ENCODE results near the gene ZNF552. TPM values are rescaled to one million over a fixed set of nuclear protein-coding genes. Genes with fewer than 3 reads are reported as not detected.

Gene ZNF552
- total and polyA plus RNA-seq, 2 of the 8 experiments (the other 6 are each of a cell fraction or from before 2014, with no cell fraction given), result 5.9 to 11.6 TPM

DNA sequence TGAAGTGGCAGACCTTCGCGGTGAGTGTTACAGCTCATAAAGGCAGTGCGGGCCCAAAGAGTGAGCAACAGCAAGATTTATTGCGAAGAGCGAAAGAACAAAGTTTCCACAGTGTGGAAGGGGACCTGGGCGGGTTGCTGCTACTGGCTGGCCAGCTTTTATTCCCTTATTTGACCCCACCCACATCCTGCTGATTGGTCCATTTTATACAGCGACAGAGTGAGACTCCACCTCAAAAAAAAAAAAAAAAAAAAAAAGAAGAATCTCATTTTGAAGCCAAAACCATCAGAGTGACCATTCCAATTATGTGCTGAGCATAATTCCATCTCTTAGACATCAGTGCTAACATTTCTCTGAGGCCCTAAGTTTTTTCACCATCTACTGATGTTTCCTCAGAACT lies 1.9 kb upstream of the ZNF552 start:
- peaks cover 0 to 10% of the 10 kb centered on the region in 2 experiments for H4K20me1 ChIP-seq (replicated peaks in 1 of 2; ENCODE audit: control insufficient read depth in 1 of 2, insufficient read depth in 2 of 2, low read length in 2 of 2)
- no peak overlapping the region for H2BK15ac ChIP-seq (ENCODE audit: low read length)
- no peak overlapping the region for H4K5ac ChIP-seq (ENCODE audit: insufficient read length, low read depth, low read length)
- peaks cover 2 to 11% (median 5%) of the 10 kb centered on the region in 4 experiments; a peak in 5 of 8 replicates for H3K36me3 ChIP-seq (ENCODE audit: control insufficient read depth in 2 of 4, insufficient read depth in 4 of 4, low read length in 3 of 4)
- H3K4ac ChIP-seq (replicated peaks; ENCODE audit: insufficient read length, low read depth, low read length), result no peak overlapping the region
- TF ChIP-seq, protein P1, sequence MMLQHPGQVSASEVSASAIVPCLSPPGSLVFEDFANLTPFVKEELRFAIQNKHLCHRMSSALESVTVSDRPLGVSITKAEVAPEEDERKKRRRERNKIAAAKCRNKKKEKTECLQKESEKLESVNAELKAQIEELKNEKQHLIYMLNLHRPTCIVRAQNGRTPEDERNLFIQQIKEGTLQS (IDR thresholded peaks at IDR 0.05; ENCODE audit: insufficient read depth, low read depth, low read length), result no peak
- no peak for TF ChIP-seq SP2 (IDR thresholded peaks at IDR 0.05; ENCODE audit: low read length)
- peaks cover 5 to 29% of the 10 kb centered on the region in 2 experiments; a peak in 3 of 4 replicates for H3K79me2 ChIP-seq (ENCODE audit: control insufficient read depth in 1 of 2, insufficient read depth in 2 of 2, low read length in 2 of 2)
- ChIA-PET POLR2A (ENCODE audit: partially characterized antibody) (interaction anchor here (0.5 to 5.6 kb wide), 3 partner anchors 13 to 101 kb away, joined by 3 to 35 read pairs (median 3); no protein-coding TSS in a partner anchor), CTCF (ENCODE audit: partially characterized antibody) (interaction anchor here (0.7 kb wide), 1 partner anchor 99 kb away, joined by 3 read pairs; no protein-coding TSS in a partner anchor)
- no peak overlapping the region for H2BK12ac ChIP-seq (ENCODE audit: low read depth, low read length)
- no peaks in the 10 kb centered on the region for H3K9me3 ChIP-seq (ENCODE audit: insufficient read depth in 2 of 2, low read depth in 1 of 2, low read length in 1 of 2)
- no peak overlapping the region for H3K9ac ChIP-seq (replicated peaks in 1 of 4; ENCODE audit: extremely low read depth in 1 of 4, low read depth in 3 of 4, low read length in 3 of 4)
- H3K56ac ChIP-seq (replicated peaks; ENCODE audit: insufficient read length, low read depth, low read length), result no peak overlapping the region
- H3K18ac ChIP-seq (ENCODE audit: extremely low read depth, low read length), result no peak overlapping the region
- no peak overlapping the region for H2BK120ac ChIP-seq (replicated peaks; ENCODE audit: low read depth, low read length)
- 88% methylated on average over 7 of the region's 7 CpGs; no CpG with 5 or more reads in 1 of the 2 experiments for WGBS, 2 experiments (ENCODE audit: extremely low coverage in 1 of 2, insufficient coverage in 1 of 2, insufficient read length in 1 of 2, insufficient replicate concordance in 2 of 2, low coverage in 1 of 2, low lambda C conversion rate in 2 of 2, missing lambda C conversion rate in 1 of 2)
- H2BK5ac ChIP-seq (ENCODE audit: low read depth, low read length), result no peak overlapping the region
- H2AFZ ChIP-seq (ENCODE audit: low read length), result no peak overlapping the region
- no peak overlapping the region for H3K27ac ChIP-seq (ENCODE audit: low read depth, low read length)
- no peak overlapping the region for H2BK20ac ChIP-seq (ENCODE audit: low read length)
- no peak overlapping the region for H2AK5ac ChIP-seq (ENCODE audit: low read depth, low read length)
- H3K23ac ChIP-seq (ENCODE audit: insufficient read length), result no peak overlapping the region
- H3K27me3 ChIP-seq (replicated peaks in 1 of 4; ENCODE audit: control insufficient read depth in 3 of 4, extremely low read depth in 1 of 4, insufficient read depth in 3 of 4, low read length in 3 of 4), result no peaks in the 10 kb centered on the region
- H3K79me1 ChIP-seq (ENCODE audit: low read depth, low read length), result peaks cover 4% of the 10 kb centered on the region; the same call in 1 of the 2 replicates
- H3K4me1 ChIP-seq (replicated peaks in 1 of 4; ENCODE audit: control insufficient read depth in 3 of 4, insufficient read depth in 4 of 4, low read length in 3 of 4), result peaks cover 3 to 7% (median 5%) of the 10 kb centered on the region in 4 experiments
- H4K91ac ChIP-seq (replicated peaks; ENCODE audit: insufficient read length, low read length), result no peak overlapping the region
- H3K4me3 ChIP-seq (ENCODE audit: extremely low read depth in 1 of 4, insufficient read depth in 2 of 4, low read depth in 3 of 4, low read length in 4 of 4), result no peak overlapping the region
- peaks cover 7% of the 10 kb centered on the region for H3K23me2 ChIP-seq (ENCODE audit: low read depth, low read length)
- no peak overlapping the region for H4K8ac ChIP-seq (ENCODE audit: extremely low read depth, insufficient read depth, low read length)
- no peak overlapping the region for H3K4me2 ChIP-seq (ENCODE audit: insufficient read depth in 1 of 2, low read depth in 2 of 2, low read length in 2 of 2)
- FAIRE-seq, result no peak
- H3K14ac ChIP-seq (ENCODE audit: insufficient read length), result no peak overlapping the region
- DNase-seq (ENCODE audit: low read depth in 1 of 2, low spot score in 2 of 2), result no peak
